Smooth muscle cell (in vitro differentiated cells): Measurements from ENCODE around the gene TCF7L1. TPM values are rescaled to one million over a fixed set of nuclear protein-coding genes. Genes with fewer than 3 reads are reported as not detected.

Experiments
- DNase-seq: peaks from one replicate; lab custom pipeline; 2025; ENCODE audit not compliant: unreplicated experiment; lab: John Stamatoyannopoulos, UW
- H2AFZ ChIP-seq: fragments of 200-600 bp; sonication (generic); 2 replicates; pipeline ENCODE4 v1.6.0; 2016; ENCODE audit warnings: antibody characterized with exemption, low read depth, mild to moderate bottlenecking
- H3F3A ChIP-seq: fragments of 200-600 bp; sonication (generic); 2 replicates; pipeline ENCODE4 v1.6.0; 2017; ENCODE audit warnings: antibody characterized with exemption, low read depth
- H3K27ac ChIP-seq: fragments of 200-600 bp; sonication (generic); 2 replicates; pipeline ENCODE4 v1.5.1; 2016; ENCODE audit warnings: low read depth, mild to moderate bottlenecking
- H3K27me3 ChIP-seq: fragments of 200-600 bp; sonication (generic); 2 replicates; pipeline ENCODE4 v1.6.1; 2016; ENCODE audit warnings: low read depth, mild to moderate bottlenecking
- H3K36me3 ChIP-seq: fragments of 200-600 bp; sonication (generic); 2 replicates; pipeline ENCODE4 v1.5.1; 2016; ENCODE audit warnings: low read depth
- H3K4me1 ChIP-seq: fragments of 200-600 bp; sonication (generic); 2 replicates; pipeline ENCODE4 v1.5.1; 2016; ENCODE audit warnings: low read depth
- H3K4me2 ChIP-seq: fragments of 200-600 bp; sonication (generic); 2 replicates; pipeline ENCODE4 v1.6.0; 2016; ENCODE audit warnings: mild to moderate bottlenecking
- H3K4me3 ChIP-seq: fragments of 200-600 bp; sonication (generic); 2 replicates; pipeline ENCODE4 v1.5.1; 2016; ENCODE audit warnings: mild to moderate bottlenecking
- H3K79me2 ChIP-seq: fragments of 200-600 bp; sonication (generic); 2 replicates; pipeline ENCODE4 v1.6.0; 2016; ENCODE audit warnings: low read depth, mild to moderate bottlenecking
- H3K9ac ChIP-seq: fragments of 200-600 bp; sonication (generic); 2 replicates; pipeline ENCODE4 v1.6.0; 2016; ENCODE audit warnings: low read depth
- H3K9me3 ChIP-seq: fragments of 200-600 bp; sonication (generic); replicated peaks from 2 replicates; pipeline ENCODE4 v1.5.1; 2016; ENCODE audit warnings: low read depth
- H4K20me1 ChIP-seq: fragments of 200-600 bp; sonication (generic); 2 replicates; pipeline ENCODE4 v1.6.0; 2016; ENCODE audit warnings: low read depth
- WGBS: methylation state at CpG from one replicate; pipeline ENCODE4 v1.1.7; 2016; ENCODE audit warnings: low lambda C conversion rate; 5-methylcytosine and 5-hydroxymethylcytosine counted together
- polyA plus RNA-seq: library from polyadenylated mRNA; unstranded; fragments of >200 nt; fragmentation: Nextera tagmentation; extraction: Ambion mirVana; gene quantifications from 2 replicates; pipeline ENCODE4 v1.2.1, GENCODE V29; 2016
- total RNA-seq: library from RNA; depleted of rRNA; stranded (reverse); fragments of >200 nt; gene quantifications from 2 replicates; pipeline ENCODE4 v1.2.3, GENCODE V29; 2014
- TF ChIP-seq, protein P1 (sequence below): fragments of 200-600 bp; sonication (generic); IDR thresholded peaks from 2 replicates; pipeline ENCODE4 v1.5.1; 2017; ENCODE audit warnings: borderline replicate concordance, mild to moderate bottlenecking, antibody characterized with exemption; ENCODE audit not compliant: insufficient read depth, poor library complexity, severe bottlenecking

Gene TCF7L1
- total and polyA plus RNA-seq, 2 experiments from 2014 or later: 4.5 to 15.2 TPM

DNA sequence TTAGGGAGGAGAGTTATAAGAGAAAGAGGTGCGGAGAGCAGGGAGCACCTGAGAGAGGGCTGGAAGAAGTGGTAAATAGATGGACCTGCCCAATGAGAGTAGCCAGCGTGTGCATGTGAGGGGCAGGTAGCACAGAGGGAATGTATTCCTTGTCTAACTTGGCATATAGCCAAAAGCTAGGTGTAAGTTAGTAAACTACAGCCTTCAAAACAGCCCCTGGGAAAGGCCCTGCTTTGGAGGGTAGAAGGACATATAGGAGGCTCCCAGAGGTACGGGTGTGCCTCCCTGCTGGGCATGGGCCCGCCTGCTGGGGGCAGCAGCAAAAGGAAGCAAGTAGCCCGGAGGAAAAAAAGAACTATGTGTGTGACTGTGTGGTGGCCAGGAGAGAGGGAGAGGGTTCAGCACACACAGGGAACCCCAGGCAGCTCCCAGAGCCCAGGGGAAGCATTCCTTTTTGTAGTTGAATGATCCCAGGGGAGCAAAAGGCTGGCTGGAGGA, 48.0 kb downstream of the TCF7L1 start:
- peaks cover 11% of the 10 kb centered on the region for H3K79me2 ChIP-seq
- H3K36me3 ChIP-seq: no peaks in the 10 kb centered on the region
- no peak overlapping the region for H3K9ac ChIP-seq
- H3K4me1 ChIP-seq: peaks cover 13% of the 10 kb centered on the region
- no peak overlapping the region for H3K4me3 ChIP-seq
- WGBS: 82% methylated on average over 5 of the region's 5 CpGs
- H2AFZ ChIP-seq: no peak overlapping the region
- H3K9me3 ChIP-seq: no peaks in the 10 kb centered on the region
- H3K4me2 ChIP-seq: no peak overlapping the region
- H3K27ac ChIP-seq: no peak overlapping the region
- DNase-seq: no peak
- no peaks in the 10 kb centered on the region for H3K27me3 ChIP-seq
- TF ChIP-seq, protein P1, sequence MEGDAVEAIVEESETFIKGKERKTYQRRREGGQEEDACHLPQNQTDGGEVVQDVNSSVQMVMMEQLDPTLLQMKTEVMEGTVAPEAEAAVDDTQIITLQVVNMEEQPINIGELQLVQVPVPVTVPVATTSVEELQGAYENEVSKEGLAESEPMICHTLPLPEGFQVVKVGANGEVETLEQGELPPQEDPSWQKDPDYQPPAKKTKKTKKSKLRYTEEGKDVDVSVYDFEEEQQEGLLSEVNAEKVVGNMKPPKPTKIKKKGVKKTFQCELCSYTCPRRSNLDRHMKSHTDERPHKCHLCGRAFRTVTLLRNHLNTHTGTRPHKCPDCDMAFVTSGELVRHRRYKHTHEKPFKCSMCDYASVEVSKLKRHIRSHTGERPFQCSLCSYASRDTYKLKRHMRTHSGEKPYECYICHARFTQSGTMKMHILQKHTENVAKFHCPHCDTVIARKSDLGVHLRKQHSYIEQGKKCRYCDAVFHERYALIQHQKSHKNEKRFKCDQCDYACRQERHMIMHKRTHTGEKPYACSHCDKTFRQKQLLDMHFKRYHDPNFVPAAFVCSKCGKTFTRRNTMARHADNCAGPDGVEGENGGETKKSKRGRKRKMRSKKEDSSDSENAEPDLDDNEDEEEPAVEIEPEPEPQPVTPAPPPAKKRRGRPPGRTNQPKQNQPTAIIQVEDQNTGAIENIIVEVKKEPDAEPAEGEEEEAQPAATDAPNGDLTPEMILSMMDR: no peak
- peaks cover 95% of the 10 kb centered on the region for H4K20me1 ChIP-seq
- no peaks in the 10 kb centered on the region for H3F3A ChIP-seq

GRCh38 chr2:85181844-85182456, 48.8 kb downstream of the TCF7L1 start:
- 97% methylated on average over 11 of the region's 11 CpGs for WGBS
- Histone ChIP-seq H3K9me3 (no peaks in the 10 kb centered on the region), H2AFZ (no peak overlapping the region), H3K36me3 (no peaks in the 10 kb centered on the region), H3F3A (no peaks in the 10 kb centered on the region), H4K20me1 (peaks cover 99% of the 10 kb centered on the region), H3K4me1 (peaks cover 13% of the 10 kb centered on the region), H3K27ac (no peak overlapping the region), H3K4me2 (no peak overlapping the region), H3K27me3 (no peaks in the 10 kb centered on the region), H3K4me3 (no peak overlapping the region), H3K9ac (no peak overlapping the region), H3K79me2 (peaks cover 12% of the 10 kb centered on the region)
- TF ChIP-seq, protein P1: no peak
- no peak for DNase-seq

- WGBS: 96% methylated on average over 3 of the region's 3 CpGs
- Histone ChIP-seq H3K36me3 (no peaks in the 10 kb centered on the region), H3K27ac (no peak overlapping the region), H3K9me3 (no peaks in the 10 kb centered on the region), H4K20me1 (peaks cover 99% of the 10 kb centered on the region), H3K9ac (no peak overlapping the region), H3K4me2 (no peak overlapping the region), H3K79me2 (peaks cover 14% of the 10 kb centered on the region), H3K27me3 (no peaks in the 10 kb centered on the region), H3F3A (no peaks in the 10 kb centered on the region), H3K4me3 (no peak overlapping the region), H3K4me1 (peaks cover 13% of the 10 kb centered on the region), H2AFZ (no peak overlapping the region)
- TF ChIP-seq, protein P1: no peak
- DNase-seq: no peak
Measured at GRCh38 chr2:85183076-85183475, 49.9 kb downstream of the TCF7L1 start.

DNA sequence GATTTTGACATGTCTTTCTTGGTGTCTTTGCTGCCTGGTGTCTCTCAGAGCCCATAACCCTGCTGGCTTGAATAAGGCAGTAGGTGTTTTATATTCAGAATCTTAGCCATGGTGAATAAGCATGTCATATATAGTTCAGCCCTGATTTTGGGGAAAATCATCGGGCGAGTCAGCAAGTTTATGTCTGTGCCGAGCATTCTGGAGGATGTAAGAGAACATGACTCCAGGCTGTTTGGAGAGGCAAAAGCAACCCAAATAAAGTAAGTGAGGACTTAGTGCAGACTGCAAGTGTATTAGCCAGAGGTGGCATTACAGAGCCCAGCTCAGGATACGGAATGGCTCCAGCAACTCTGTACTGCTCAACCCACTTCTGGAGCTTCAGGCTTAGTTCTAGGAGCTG, 50.3 kb downstream of the TCF7L1 start:
- no peaks in the 10 kb centered on the region for H3K36me3 ChIP-seq
- no peaks in the 10 kb centered on the region for H3F3A ChIP-seq
- no peak overlapping the region for H3K9ac ChIP-seq
- H3K79me2 ChIP-seq: peaks cover 16% of the 10 kb centered on the region
- H3K27ac ChIP-seq: no peak overlapping the region
- WGBS: 68% methylated on average over 4 of the region's 4 CpGs
- H3K4me3 ChIP-seq: no peak overlapping the region
- peaks cover 99% of the 10 kb centered on the region for H4K20me1 ChIP-seq
- no peaks in the 10 kb centered on the region for H3K9me3 ChIP-seq
- no peaks in the 10 kb centered on the region for H3K27me3 ChIP-seq
- no peak for DNase-seq
- TF ChIP-seq, protein P1: no peak
- no peak overlapping the region for H2AFZ ChIP-seq
- peaks cover 15% of the 10 kb centered on the region for H3K4me1 ChIP-seq
- no peak overlapping the region for H3K4me2 ChIP-seq
